Measurements from ENCODE around the gene NAB2. TPM values are rescaled to one million over a fixed set of nuclear protein-coding genes. Genes with fewer than 3 reads are reported as not detected.

The NAB2 gene
- total and polyA plus RNA-seq, 2 of the 8 experiments (the other 6 are each of a cell fraction or from before 2014, with no cell fraction given), result 20.9 to 23.5 TPM

- FAIRE-seq, result no peak
- H3K23ac ChIP-seq (ENCODE audit: insufficient read length), result no peak overlapping the region
- CTCF ChIA-PET (ENCODE audit: partially characterized antibody), result interaction anchor here (0.6 to 19.8 kb wide), 13 partner anchors 7 to 129 kb away, joined by 3 to 305 read pairs (median 5); partner anchors contain the start of gene LRP1
- TF ChIP-seq RAD21 (IDR thresholded peaks at IDR 0.05 in 1 of 2, conservative IDR thresholded peaks at IDR 0.05 in 1 of 2; ENCODE audit: low read depth in 2 of 2, low read length in 2 of 2) (no peak), KDM1A (IDR thresholded peaks at IDR 0.05; ENCODE audit: borderline replicate concordance, low read length) (no peak), RNF2 (IDR thresholded peaks at IDR 0.05; ENCODE audit: borderline replicate concordance, low read depth, low read length, missing control alignments, poor library complexity, severe bottlenecking) (no peak), BRCA1 (IDR thresholded peaks at IDR 0.05; ENCODE audit: low read depth, low read length) (no peak), PHF8 (conservative IDR thresholded peaks at IDR 0.05; ENCODE audit: low read depth, low read length) (no peak), POLR2AphosphoS5 (IDR thresholded peaks at IDR 0.05; ENCODE audit: low read depth, low read length) (no peak), NRF1 (IDR thresholded peaks at IDR 0.05; ENCODE audit: low read depth, low read length) (no peak), KDM5A (IDR thresholded peaks at IDR 0.05; ENCODE audit: low read length) (no peak), TEAD4 (IDR thresholded peaks at IDR 0.05; ENCODE audit: low read depth, low read length) (no peak), E2F6 (IDR thresholded peaks at IDR 0.05) (no peak), SUZ12 (IDR thresholded peaks at IDR 0.05; ENCODE audit: low read length) (no peak)
These were observed 27.8 kb downstream of the NAB2 start for GRCh38 chr12:57116580-57117281.

More at GRCh38 chr12:57116580-57117281, 27.8 kb downstream of the NAB2 start:
- Histone ChIP-seq H3K9ac (replicated peaks in 1 of 4; ENCODE audit: extremely low read depth in 1 of 4, low read depth in 3 of 4, low read length in 3 of 4) (no peak overlapping the region), H3K23me2 (ENCODE audit: low read depth, low read length) (peaks cover 5% of the 10 kb centered on the region), H2BK12ac (ENCODE audit: low read depth, low read length) (no peak overlapping the region; the same call in 1 of the 2 replicates), H4K91ac (replicated peaks; ENCODE audit: insufficient read length, low read length) (no peak overlapping the region), H3K4me2 (ENCODE audit: insufficient read depth in 1 of 2, low read depth in 2 of 2, low read length in 2 of 2) (no peak overlapping the region), H3K79me2 (ENCODE audit: control insufficient read depth in 1 of 2, insufficient read depth in 2 of 2, low read length in 2 of 2) (no peaks in the 10 kb centered on the region), H3K18ac (ENCODE audit: extremely low read depth, low read length) (no peak overlapping the region), H2BK15ac (ENCODE audit: low read length) (no peak overlapping the region), H3K27ac (ENCODE audit: low read depth, low read length) (no peak overlapping the region), H2BK5ac (ENCODE audit: low read depth, low read length) (no peak overlapping the region), H2AK5ac (ENCODE audit: low read depth, low read length) (no peak overlapping the region), H2AFZ (ENCODE audit: low read length) (no peak overlapping the region), H3K56ac (replicated peaks; ENCODE audit: insufficient read length, low read depth, low read length) (no peak overlapping the region), H4K5ac (ENCODE audit: insufficient read length, low read depth, low read length) (no peak overlapping the region), H3K9me3 (ENCODE audit: insufficient read depth in 2 of 2, low read depth in 1 of 2, low read length in 1 of 2) (no peaks in the 10 kb centered on the region), H4K20me1 (replicated peaks in 1 of 2; ENCODE audit: control insufficient read depth in 1 of 2, insufficient read depth in 2 of 2, low read length in 2 of 2) (no peaks in the 10 kb centered on the region), H3K4me1 (replicated peaks in 1 of 4; ENCODE audit: control insufficient read depth in 3 of 4, insufficient read depth in 4 of 4, low read length in 3 of 4) (peaks cover 0 to 12% (median 4%) of the 10 kb centered on the region in 4 experiments; a peak in 4 of 7 replicates), H2BK120ac (replicated peaks; ENCODE audit: low read depth, low read length) (no peak overlapping the region), H4K8ac (ENCODE audit: extremely low read depth, insufficient read depth, low read length) (no peak overlapping the region), H3K79me1 (ENCODE audit: low read depth, low read length) (no peaks in the 10 kb centered on the region), H2BK20ac (ENCODE audit: low read length) (no peak overlapping the region), H3K27me3 (replicated peaks in 1 of 4; ENCODE audit: control insufficient read depth in 3 of 4, extremely low read depth in 1 of 4, insufficient read depth in 3 of 4, low read length in 3 of 4) (peaks cover 0 to 2% (median under 1%) of the 10 kb centered on the region in 4 experiments; a peak in 1 of 7 replicates), H3K4me3 (ENCODE audit: extremely low read depth in 1 of 4, insufficient read depth in 2 of 4, low read depth in 3 of 4, low read length in 4 of 4) (no peak overlapping the region), H3K14ac (ENCODE audit: insufficient read length) (no peak overlapping the region), H3K36me3 (ENCODE audit: control insufficient read depth in 2 of 4, insufficient read depth in 4 of 4, low read length in 3 of 4) (no peaks in the 10 kb centered on the region), H3K4ac (replicated peaks; ENCODE audit: insufficient read length, low read depth, low read length) (no peak overlapping the region)
- WGBS, 2 experiments (ENCODE audit: extremely low coverage in 1 of 2, insufficient coverage in 1 of 2, insufficient read length in 1 of 2, insufficient replicate concordance in 2 of 2, low coverage in 1 of 2, low lambda C conversion rate in 2 of 2, missing lambda C conversion rate in 1 of 2), result 86% methylated on average over 5 of the region's 5 CpGs; no CpG with 5 or more reads in 1 of the 2 experiments
- POLR2A ChIA-PET (ENCODE audit: partially characterized antibody), result interaction anchor here (1.2 to 2.5 kb wide), 6 partner anchors 7 to 51 kb away, joined by 3 to 10 read pairs (median 4); partner anchors contain the start of gene LRP1
- DNase-seq (ENCODE audit: low read depth in 1 of 2, low spot score in 2 of 2), result no peak
